GM18499 (cell line): Measurements from ENCODE around the gene OR10A3.
"Not testable (repeated sequence)": the region's sequence is repeated elsewhere in the genome, so short reads cannot be mapped to it uniquely, and the experiment has no call there.

Experiments
- ATAC-seq: cut with Tn5 transposase; IDR thresholded peaks from one replicate; pipeline ENCODE4 v1.9.1; 2021; ENCODE audit warnings: moderate number of reproducible peaks; ENCODE audit not compliant: insufficient read depth, unreplicated experiment

Gene OR10A3, protein sequence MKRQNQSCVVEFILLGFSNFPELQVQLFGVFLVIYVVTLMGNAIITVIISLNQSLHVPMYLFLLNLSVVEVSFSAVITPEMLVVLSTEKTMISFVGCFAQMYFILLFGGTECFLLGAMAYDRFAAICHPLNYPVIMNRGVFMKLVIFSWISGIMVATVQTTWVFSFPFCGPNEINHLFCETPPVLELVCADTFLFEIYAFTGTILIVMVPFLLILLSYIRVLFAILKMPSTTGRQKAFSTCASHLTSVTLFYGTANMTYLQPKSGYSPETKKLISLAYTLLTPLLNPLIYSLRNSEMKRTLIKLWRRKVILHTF

DNA sequence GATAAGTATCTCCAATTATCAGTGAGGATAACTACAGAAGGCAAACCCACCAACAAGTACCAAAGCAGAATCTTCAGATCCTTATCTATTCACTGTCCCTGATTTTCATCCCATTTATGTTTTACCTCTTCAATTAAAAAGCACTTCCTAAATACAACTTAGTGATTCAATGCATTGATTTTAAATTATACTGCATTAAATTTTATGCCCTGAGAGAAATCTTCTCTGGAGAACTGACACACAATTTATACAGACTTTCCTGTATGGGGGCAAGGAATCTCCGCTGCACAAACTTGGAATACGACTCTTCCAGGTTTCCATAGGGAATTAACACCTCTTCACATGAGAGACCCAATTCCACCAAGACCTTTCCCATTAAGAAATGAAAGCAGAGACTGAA is at the start of gene OR10A3:
Gene OR10A3 (minus strand): TSS at position 101 of the 400 bp plus-strand sequence. CDS start 2,188 bp downstream, outside the sequence.
- no peak for ATAC-seq

DNA sequence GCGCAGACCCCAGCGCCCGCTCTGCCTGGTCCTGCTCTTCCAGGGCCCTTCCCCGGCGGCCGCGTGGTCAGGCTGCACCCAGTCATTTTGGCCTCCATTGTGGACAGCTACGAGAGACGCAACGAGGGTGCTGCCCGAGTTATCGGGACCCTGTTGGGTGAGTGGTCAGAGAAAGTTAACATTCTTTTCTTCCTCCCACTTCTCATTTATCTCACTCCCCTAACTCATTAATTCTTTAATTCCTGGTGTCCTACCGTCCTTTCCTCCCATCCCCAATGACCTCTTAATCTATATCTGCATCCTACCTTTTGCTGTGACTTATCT is 46.0 kb upstream of the OR10A3 start:
- not testable (repeated sequence) for ATAC-seq

DNA sequence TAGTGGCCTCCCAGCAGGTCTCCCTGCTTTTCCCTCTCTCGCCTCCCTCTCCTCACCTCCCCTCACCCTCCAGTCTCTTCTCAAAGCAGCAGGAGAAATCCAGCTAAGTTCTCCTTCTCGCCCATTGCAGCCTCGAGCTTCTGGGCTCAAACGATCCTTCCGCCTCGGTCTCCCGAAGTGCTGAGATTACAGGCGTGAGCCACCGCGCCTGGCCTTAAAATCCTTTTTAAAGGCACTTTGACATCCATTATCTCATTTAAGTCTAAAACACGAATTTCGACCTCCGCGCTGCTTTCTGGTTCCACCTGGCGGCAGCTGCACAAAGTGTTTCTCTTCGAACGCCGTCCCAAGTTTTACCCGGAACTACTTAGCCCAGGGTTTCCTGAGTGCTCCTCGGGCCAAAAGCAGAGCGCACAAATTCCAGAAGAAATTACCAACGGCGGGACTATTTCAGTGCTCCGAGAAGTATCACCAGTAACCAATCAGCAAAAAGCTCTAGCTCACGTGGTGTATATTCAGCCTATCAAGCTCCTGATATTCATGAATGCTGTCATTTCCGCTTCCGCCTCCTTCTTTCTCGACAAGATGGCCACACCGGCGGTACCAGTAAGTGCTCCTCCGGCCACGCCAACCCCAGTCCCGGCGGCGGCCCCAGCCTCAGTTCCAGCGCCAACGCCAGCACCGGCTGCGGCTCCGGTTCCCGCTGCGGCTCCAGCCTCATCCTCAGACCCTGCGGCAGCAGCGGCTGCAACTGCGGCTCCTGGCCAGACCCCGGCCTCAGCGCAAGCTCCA is 45.5 kb upstream of the OR10A3 start, which contains the start of gene EIF3F:
Gene EIF3F (plus strand): TSS at position 570 of the 792 bp plus-strand sequence. CDS start 16 bp downstream, at position 586.
- ATAC-seq, result peak; percentile 96

DNA sequence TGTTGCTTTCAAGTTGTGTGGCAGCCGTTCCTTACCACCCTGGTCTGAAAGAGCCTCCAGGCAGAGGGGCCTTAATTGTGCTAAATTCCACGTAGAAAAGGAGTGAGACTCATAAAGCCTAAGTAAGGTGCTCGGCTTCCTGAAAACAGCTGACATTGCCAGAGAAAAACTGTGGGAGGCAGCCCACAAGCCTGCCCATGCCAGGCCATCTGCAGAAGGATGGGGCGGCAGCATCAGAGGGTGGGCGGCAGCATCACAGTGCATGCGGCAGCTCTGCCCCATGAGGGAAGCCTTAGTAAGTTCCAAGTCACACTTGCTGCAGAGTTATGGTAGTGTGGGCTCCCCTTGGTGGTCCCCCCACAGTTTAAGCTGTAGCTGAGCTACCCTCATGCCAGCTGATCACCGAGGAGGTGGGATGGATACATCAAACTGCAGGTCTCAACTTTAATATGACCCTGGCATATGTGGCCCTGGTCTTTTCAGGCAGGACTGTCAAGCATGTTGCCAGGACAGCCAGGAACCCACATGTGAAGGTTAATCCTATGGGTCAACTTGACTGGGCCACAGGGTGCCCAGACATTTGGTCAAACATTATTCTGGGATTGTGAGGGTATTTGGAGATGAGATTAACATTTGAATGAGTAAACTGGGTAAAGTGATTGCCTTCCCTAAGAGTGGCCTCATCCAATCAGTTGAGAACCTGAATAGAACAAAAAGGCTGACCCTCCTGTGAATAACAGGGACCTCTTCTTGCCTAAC is 42.5 kb upstream of the OR10A3 start:
- ATAC-seq, result no peak

DNA sequence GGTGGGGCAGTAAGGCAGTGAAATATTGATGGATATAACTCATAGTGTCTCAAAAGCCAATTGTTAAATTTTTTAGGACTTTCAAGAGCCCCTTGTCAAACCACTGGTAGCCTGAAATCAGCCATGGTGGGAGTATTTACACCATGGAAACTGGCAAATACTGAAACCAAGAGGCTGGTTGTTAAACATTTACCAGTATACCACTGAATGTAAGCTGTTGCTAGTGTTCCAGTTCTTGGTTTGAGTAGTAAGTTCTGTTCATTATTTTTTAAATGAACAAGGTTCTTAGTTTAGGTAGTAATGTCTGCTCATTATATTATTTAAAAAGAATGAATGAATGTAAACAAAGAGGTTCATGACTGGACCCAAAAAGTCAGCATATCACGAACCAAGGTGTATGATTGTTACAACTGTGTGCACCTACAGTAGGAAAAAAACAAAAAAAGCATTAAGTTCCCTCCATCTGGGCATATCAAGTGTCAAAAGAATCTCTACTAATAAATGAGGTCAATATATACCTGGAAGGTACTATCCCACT is 41.1 kb upstream of the OR10A3 start:
- no peak for ATAC-seq

DNA sequence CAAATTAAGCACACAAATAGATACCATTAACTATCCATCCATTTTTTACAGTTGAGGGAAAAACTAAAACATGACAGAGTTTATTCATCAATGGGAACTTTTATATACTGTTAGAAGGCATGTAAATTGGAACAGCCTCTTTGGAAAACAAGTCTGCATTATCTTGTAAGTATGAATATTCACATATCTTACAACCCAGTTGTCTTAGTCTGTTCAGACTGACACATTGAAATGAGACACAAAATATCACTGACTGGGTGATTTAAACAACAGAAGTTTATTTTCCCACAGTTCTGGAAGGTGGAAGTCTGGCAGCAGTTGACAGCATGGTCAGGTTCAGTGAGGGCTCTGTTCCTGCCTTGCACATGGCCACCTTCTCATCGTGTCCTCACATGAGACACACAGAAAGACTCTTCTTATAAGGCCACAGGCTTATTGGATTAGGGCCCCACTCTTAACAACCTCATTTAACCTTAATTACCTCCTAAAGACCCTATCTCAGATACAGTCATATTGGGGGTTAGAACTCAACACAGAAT is 40.2 kb upstream of the OR10A3 start:
- no peak for ATAC-seq

DNA sequence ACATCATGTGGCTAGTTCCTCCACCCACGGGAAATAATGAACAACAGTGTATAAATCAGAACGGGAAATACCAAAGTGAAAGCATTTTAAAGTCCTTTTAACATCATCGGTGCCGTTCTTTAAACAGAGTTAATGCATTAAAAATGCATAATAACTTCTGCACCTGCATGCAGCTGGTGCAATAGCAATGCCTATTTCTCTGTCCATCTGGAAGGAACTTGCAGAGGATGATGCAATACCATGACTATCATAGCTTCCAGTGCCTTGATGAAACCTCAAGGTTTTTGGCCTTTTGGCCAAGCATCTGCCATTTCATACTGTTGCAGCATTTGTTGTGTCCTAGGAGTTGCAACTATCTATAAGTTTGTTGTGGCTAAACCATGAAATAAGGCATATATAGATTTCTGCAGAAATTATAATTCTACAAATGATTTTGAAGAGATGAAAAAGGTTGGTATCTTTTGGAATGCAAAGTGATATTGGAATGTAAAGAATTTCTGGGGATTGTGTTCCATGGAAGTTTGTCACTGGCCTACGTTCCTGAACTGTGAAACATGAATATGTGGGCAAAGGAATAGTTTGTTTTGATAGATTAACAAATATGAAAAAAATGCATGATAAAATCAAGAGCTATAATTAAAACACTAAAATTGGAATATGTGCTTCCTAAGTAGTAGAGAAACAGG is 35.9 kb upstream of the OR10A3 start:
- no peak for ATAC-seq

DNA sequence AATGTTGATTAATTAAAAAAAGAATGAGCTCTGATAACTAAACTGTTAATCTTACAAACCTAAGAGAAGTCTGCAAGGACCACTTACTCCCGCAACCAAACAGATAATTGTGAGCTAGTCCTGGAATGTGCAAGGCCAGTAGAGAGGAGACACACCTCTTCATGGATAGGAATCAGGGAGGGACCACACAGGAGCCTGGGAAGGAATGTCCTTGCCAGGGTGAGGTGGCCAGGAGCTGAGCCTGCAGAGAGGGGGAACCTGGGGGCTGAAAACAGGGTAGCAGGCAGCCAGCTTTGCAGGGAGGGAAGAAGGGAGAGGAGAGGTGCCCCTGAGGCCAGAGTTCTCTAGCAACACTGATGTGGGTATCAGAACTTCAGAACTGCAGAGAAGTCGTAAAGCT is 33.2 kb upstream of the OR10A3 start:
- no peak for ATAC-seq

DNA sequence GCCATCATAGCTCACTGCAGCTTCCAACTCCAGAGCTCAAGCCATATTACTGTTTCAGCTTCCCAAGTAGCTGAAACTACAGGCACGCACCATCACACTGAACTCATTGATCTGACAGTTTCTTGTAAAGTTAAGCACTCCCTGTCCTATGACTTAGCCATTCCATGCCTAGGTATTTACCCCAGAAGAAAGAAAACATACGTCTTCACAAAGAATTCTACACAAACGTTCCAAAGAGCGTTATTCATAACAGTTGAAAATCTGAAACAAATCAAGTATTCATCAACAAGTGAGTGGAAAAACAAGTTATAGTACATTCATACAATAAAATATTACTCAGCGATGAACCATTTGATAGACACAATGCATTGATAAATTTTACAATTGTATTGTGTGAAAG is 31.5 kb upstream of the OR10A3 start:
- no peak for ATAC-seq

DNA sequence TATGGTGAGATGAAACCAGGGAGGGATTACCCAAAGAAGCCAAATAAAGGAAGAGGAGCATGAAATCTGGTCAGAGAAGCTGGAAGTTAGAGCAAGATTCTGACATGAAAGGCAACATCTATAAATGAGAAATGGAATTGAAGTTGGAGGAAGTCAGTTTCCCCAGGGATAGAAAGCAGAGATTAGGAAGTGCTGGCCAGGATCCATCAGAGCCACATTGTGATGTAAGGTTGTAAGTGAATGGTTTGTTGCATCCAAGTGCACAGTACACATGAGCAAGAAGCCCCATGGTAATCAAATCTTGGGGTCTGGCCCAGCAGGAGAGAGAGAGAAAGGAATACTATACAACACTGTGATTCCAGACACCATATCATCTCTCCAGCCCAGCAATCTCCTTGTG is 30.3 kb upstream of the OR10A3 start:
- ATAC-seq, result no peak

DNA sequence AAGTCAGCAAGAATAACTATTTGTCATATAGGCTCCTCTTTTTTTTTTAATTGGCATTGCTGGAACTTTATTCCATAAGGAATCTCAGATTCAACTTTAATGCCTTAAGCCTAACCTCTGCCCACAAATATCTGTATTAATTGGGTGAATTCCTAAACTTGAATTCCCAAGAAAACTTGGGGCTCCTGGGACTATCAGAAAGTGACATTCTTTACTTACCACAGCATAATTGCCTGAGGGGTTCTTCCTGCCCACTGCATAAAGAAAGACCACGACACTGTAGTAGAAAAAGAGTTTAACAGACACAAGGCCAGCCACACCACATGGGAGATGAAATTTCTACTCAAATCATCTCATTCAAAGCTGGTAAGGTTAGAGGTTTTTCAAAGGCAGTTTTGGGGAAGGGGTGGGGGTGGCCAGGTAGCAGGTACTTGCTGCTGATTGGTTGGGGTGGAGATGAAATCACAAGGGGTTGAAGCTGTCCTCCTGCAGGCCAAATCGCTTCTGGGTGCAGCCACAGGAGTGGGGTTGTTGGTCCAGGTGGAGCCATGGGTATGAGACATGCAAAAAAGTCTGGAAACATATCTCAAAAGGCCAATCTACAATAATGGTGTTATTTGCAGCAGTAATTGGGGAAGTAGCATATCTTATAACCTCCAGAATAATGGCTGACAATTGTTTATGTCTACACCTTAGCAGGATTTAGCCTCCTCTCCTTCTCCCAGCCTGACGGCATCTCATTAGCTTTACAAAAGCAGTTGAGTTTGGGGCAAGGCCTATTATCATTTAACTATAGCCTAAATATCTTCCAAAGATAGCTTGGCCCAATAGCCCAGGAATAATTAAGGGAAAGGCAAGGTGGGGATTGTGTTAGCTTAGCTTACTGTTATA is 28.5 kb upstream of the OR10A3 start:
- no peak for ATAC-seq

DNA sequence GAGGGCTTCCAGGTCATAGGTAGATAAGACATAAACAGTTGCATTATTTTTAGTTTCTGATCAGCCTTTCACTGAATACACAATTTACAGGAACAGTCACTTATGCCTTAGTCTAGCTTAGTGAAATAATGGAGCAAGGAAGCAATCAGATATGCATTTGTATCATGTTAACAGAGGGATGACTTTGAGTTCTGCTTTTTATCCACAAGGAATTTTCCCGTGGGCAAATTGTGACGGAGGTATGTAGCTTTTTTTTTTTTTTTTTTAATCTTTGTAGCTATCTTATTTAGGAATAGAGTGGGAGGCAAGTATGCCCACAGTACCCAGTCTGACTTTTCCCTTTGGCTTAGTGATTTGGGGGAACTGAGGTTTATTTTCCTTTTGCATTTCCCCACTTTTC is 27.2 kb upstream of the OR10A3 start:
- no peak for ATAC-seq

DNA sequence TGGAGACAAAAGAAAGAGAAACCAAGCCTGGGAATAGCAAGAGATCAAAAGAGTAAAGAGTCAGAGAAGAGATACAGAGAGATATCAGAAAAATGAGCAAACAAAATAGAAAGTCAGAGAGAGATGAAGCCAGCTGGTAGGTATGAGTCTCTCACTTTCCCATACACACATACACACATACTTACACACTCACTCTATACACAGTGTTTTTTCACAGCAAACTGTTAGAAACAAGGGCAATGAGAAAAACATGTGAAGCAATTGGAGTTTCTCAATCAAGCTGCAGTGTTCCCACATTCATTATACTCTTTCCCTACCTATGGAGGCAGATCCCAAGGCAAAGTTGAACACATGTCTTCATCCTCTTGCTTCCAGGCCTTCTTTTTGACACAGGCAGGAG is 26.3 kb upstream of the OR10A3 start:
- no peak for ATAC-seq

DNA sequence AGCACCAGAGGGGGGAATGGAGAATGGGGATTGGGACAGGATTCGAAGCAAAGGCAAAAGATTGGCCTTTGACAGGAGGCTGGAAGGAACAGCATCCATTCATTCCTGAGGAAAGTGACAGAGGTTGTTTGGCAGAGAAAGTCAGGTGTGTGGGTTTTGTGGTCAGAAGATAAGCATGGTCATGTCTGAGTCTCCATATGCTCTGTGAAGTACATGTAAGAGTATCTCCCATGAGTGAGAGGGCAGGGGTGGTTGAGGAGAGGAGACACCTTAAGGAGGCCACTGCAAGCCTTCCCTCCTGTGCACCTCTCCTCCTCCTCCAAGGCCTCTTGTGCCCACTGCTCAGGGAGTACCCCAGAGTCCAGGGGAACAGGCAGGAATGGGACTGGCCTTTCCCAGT is 25.6 kb upstream of the OR10A3 start:
- ATAC-seq, result no peak

DNA sequence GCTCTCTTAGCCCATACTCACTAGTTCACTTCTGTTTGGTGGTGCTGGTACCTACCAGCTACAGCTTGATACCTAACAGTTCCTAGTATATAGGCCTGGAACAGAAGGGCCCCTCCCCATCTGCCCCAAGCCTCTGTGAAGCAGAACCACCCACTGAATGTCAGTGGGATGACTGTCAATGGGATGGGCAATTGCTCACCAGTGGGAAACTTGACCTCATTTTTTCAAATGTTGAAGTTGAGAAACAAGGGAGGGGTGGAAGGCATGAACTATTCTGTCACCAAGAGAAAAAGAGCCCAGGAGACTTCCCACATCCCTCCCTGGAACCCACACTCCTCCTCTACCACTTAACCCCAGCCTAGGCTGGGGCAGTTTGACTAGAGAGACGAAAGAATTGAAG is 23.9 kb upstream of the OR10A3 start, which contains the start of gene NLRP10:
Gene NLRP10 (minus strand): TSS at position 62 of the 400 bp plus-strand sequence. CDS start 1,952 bp downstream, outside the sequence.
- ATAC-seq, result no peak

DNA sequence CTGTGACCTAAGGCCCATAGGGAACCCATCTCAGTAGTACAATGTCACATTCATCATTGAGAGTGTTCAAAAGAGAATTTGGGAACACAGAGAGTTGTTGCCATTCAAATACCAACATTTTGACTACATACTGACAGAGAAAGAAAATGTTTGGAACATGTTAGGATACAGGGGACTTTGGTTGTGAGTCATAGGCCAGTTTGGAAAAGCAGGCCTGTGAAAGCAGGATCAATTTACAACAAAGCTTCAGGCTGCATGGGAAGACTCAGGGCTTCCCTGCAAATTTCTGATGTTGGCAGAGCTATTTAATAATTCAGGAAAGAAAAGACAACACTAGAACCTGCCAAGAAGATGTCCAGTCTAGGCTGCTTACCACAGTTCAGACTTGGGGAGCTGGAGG is 23.4 kb upstream of the OR10A3 start:
- no peak for ATAC-seq

DNA sequence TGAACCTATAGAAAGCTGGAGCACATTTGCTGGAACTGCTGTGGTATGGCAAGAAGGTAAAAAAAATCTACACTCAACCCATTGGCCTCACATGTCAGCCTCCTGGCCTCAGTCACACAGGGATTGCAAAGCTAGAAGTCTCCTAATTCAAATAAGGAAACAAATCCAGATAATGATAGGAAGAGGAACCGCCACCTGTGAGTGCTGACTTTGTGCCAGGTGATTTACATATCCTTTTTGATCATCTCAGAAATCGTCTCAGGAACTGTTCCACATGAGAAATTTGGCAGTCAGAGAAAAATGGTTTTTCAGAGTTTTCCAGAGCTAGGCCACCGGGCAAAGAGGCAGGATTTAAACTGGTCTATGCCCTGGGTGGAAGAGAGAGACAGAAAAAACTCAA is 22.8 kb upstream of the OR10A3 start:
- no peak for ATAC-seq

DNA sequence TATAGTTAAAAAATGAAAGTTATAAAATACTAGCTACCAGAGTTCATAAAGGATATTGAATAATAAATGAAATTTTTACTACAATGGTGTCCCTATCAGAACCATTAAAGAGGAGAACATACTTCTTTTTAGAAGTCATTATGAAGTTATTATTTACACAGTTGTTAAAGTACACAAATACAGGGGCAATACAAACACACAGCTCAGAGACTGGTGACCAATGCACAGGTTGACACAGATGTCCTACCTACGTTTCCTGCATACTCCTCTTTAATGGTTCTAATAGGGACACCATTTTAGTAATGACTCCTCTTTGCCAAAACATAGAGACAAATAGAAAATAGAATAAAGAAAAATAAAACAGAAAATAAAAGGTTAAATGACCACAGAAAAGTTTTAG is 13.7 kb upstream of the OR10A3 start:
- ATAC-seq, result no peak

DNA sequence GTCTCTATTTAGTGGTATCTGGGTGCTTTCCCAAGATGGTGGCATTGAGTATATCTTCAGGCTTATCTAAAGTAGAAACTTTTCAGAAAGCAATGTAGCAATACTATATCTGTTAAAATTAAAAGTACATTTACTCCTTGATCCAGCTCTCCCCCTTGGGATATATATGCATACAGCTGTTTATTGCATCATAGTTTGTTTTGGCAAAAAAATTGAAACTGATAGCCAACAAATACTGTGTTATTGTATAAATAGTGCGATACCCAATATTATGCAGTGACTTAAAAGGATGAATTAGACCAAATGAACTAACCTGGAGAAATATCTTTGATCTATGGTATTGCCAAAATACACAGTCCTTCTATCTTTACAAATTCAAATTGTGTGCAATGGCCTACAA is 8.4 kb upstream of the OR10A3 start:
- no peak for ATAC-seq
